Caco-2 (cell line): ENCODE measurements around the gene ETV6. TPM values are rescaled to one million over a fixed set of nuclear protein-coding genes. Genes with fewer than 3 reads are reported as not detected.

Source experiments
- BruUV-seq: library from RNA; stranded (reverse); fragments of 400-500 nt; replicated peaks from 2 replicates; lab custom pipeline; 2021; lab: Mats Ljungman, UMichigan
- CTCF ChIA-PET: fragments of 300-600 bp; sonication (Branson Sonifier 250); formaldehyde crosslinking; loops from one replicate; lab custom pipeline; 2022; ENCODE audit warnings: antibody characterized with exemption; lab: Charles Lee
- POLR2A ChIA-PET: fragments of 300-600 bp; sonication (Branson Sonifier 250); formaldehyde crosslinking; loops from one replicate; lab custom pipeline; 2022; ENCODE audit warnings: antibody characterized with exemption; lab: Charles Lee
- DNase-seq, 2 experiments: peaks; one replicate each; pipeline versions ENCODE4 v3.0.0 to v3.0.0-alpha.2; 2020 to 2022
- H3K27me3 ChIP-seq: replicated peaks from 2 replicates; pipeline ENCODE4 v1.6.0; 2011; ENCODE audit warnings: low read length; ENCODE audit not compliant: control insufficient read depth, insufficient read depth
- H3K36me3 ChIP-seq: 2 replicates; pipeline ENCODE4 v1.5.1; 2011; ENCODE audit warnings: low read length; ENCODE audit not compliant: control insufficient read depth, insufficient read depth
- H3K4me1 ChIP-seq: fragments of 250-450 bp; sonication (Bioruptor Pico); 2 replicates; pipeline ENCODE4 v1.5.1; 2020; ENCODE audit warnings: mild to moderate bottlenecking
- H3K4me3 ChIP-seq: 2 replicates; pipeline ENCODE4 v1.5.1; 2011; ENCODE audit warnings: low read depth, mild to moderate bottlenecking, control low read depth, low read length
- H3K9me3 ChIP-seq: fragments of 250-450 bp; sonication (Bioruptor Pico); 2 replicates; pipeline ENCODE4 v1.5.1; 2020; ENCODE audit warnings: mild to moderate bottlenecking, moderate library complexity
- H3K27ac Mint-ChIP-seq: one replicate; pipeline ENCODE4 v1.8.0; 2022; ENCODE audit warnings: mixed read lengths; ENCODE audit not compliant: unreplicated experiment
- H3K27me3 Mint-ChIP-seq: one replicate; pipeline ENCODE4 v1.8.0; 2022; ENCODE audit warnings: mixed read lengths; ENCODE audit not compliant: insufficient read depth, unreplicated experiment
- H3K36me3 Mint-ChIP-seq: one replicate; pipeline ENCODE4 v1.8.0; 2022; ENCODE audit warnings: mild to moderate bottlenecking, mixed read lengths; ENCODE audit not compliant: insufficient read depth, unreplicated experiment
- H3K4me1 Mint-ChIP-seq: one replicate; pipeline ENCODE4 v1.8.0; 2022; ENCODE audit warnings: low read depth, mixed read lengths; ENCODE audit not compliant: unreplicated experiment
- H3K4me3 Mint-ChIP-seq: one replicate; pipeline ENCODE4 v1.8.0; 2022; ENCODE audit warnings: mild to moderate bottlenecking, moderate library complexity, mixed read lengths; ENCODE audit not compliant: unreplicated experiment
- H3K9me3 Mint-ChIP-seq: one replicate; pipeline ENCODE4 v1.8.0; 2022; ENCODE audit warnings: mixed read lengths; ENCODE audit not compliant: unreplicated experiment
- intact Hi-C: fragments of 100-400 bp; cut with micrococcal nuclease; formaldehyde crosslinking; loops from one replicate; pipeline ENCODE4 v1.10.0; 2022; ENCODE audit not compliant: unreplicated experiment
- total RNA-seq: library from RNA; stranded (reverse); gene quantifications from 2 replicates; pipeline ENCODE4 v1.2.3, GENCODE V29; 2022
- TF ChIP-seq, protein P1 (sequence below), 2 experiments: fragments of 200-600 bp in 1 of 2; IDR thresholded peaks; 1 replicate in 1 of 2; 2 replicates in 1 of 2; pipeline versions ENCODE4 v1.5.1 to v1.8.0; 2011 to 2022; ENCODE audit warnings: antibody characterized with exemption in 1 of 2, control low read depth in 1 of 2, inconsistent platforms in 1 of 2, low read depth in 1 of 2, low read length in 1 of 2, mild to moderate bottlenecking in 1 of 2, moderate library complexity in 1 of 2; ENCODE audit not compliant: insufficient read depth in 1 of 2, severe bottlenecking in 1 of 2, unreplicated experiment in 1 of 2

The ETV6 gene
- total RNA-seq, 1 experiment from 2014 or later: 15.6 TPM

GRCh38 chr12:11822081-11822834 lies 172.8 kb downstream of the ETV6 start:
- Mint-ChIP-seq H3K9me3 (no peaks in the 10 kb centered on the region), H3K27me3 (no peaks in the 10 kb centered on the region), H3K36me3 (no peaks in the 10 kb centered on the region), H3K4me1 (peaks cover 5% of the 10 kb centered on the region), H3K4me3 (no peak overlapping the region), H3K27ac (no peak overlapping the region)
- Histone ChIP-seq H3K4me1 (no peaks in the 10 kb centered on the region), H3K4me3 (no peak overlapping the region), H3K36me3 (no peaks in the 10 kb centered on the region), H3K9me3 (no peaks in the 10 kb centered on the region), H3K27me3 (no peaks in the 10 kb centered on the region)
- DNase-seq: no peak
- TF ChIP-seq, protein P1, sequence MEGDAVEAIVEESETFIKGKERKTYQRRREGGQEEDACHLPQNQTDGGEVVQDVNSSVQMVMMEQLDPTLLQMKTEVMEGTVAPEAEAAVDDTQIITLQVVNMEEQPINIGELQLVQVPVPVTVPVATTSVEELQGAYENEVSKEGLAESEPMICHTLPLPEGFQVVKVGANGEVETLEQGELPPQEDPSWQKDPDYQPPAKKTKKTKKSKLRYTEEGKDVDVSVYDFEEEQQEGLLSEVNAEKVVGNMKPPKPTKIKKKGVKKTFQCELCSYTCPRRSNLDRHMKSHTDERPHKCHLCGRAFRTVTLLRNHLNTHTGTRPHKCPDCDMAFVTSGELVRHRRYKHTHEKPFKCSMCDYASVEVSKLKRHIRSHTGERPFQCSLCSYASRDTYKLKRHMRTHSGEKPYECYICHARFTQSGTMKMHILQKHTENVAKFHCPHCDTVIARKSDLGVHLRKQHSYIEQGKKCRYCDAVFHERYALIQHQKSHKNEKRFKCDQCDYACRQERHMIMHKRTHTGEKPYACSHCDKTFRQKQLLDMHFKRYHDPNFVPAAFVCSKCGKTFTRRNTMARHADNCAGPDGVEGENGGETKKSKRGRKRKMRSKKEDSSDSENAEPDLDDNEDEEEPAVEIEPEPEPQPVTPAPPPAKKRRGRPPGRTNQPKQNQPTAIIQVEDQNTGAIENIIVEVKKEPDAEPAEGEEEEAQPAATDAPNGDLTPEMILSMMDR (IDR thresholded peaks at IDR 0.05; ENCODE audit: insufficient read depth in 1 of 2, low read depth in 1 of 2, low read length in 1 of 2, severe bottlenecking in 1 of 2, unreplicated experiment in 1 of 2): no peak
- POLR2A ChIA-PET: no interaction called here
- BruUV-seq: no TSS peak
- CTCF ChIA-PET: no interaction called here
- intact Hi-C loops: loop anchor here (2.0 kb wide), 1 partner anchor 25 kb away; no protein-coding TSS in a partner anchor

- no peaks in the 10 kb centered on the region for H3K36me3 Mint-ChIP-seq
- Histone ChIP-seq H3K9me3 (no peaks in the 10 kb centered on the region), H3K4me1 (no peaks in the 10 kb centered on the region), H3K4me3 (no peak overlapping the region), H3K36me3 (no peaks in the 10 kb centered on the region), H3K27me3 (no peaks in the 10 kb centered on the region)
- H3K4me3 Mint-ChIP-seq: no peak overlapping the region
- H3K9me3 Mint-ChIP-seq: no peaks in the 10 kb centered on the region
- intact Hi-C loops: loop anchor here (2.0 kb wide), 1 partner anchor 26 kb away; no protein-coding TSS in a partner anchor
- TF ChIP-seq, protein P1 (IDR thresholded peaks at IDR 0.05; ENCODE audit: insufficient read depth in 1 of 2, low read depth in 1 of 2, low read length in 1 of 2, severe bottlenecking in 1 of 2, unreplicated experiment in 1 of 2): no peak
- ChIA-PET CTCF (no interaction called here), POLR2A (no interaction called here)
- H3K27me3 Mint-ChIP-seq: no peaks in the 10 kb centered on the region
- peaks cover 6% of the 10 kb centered on the region for H3K4me1 Mint-ChIP-seq
- no TSS peak for BruUV-seq
- DNase-seq: no peak
- no peak overlapping the region for H3K27ac Mint-ChIP-seq
These were observed 173.6 kb downstream of the ETV6 start for GRCh38 chr12:11823043-11823442.

- no TSS peak for BruUV-seq
These were observed 174.1 kb downstream of the ETV6 start for GRCh38 chr12:11823593-11823992.

More at GRCh38 chr12:11823593-11823992, 174.1 kb downstream of the ETV6 start:
- H3K4me1 ChIP-seq: no peaks in the 10 kb centered on the region
- no peaks in the 10 kb centered on the region for H3K27me3 ChIP-seq
- TF ChIP-seq, protein P1 (IDR thresholded peaks at IDR 0.05; ENCODE audit: insufficient read depth in 1 of 2, low read depth in 1 of 2, low read length in 1 of 2, severe bottlenecking in 1 of 2, unreplicated experiment in 1 of 2): no peak
- DNase-seq: no peak
- no peak overlapping the region for H3K4me3 ChIP-seq
- ChIA-PET POLR2A (no interaction called here), CTCF (no interaction called here)
- no peaks in the 10 kb centered on the region for H3K36me3 ChIP-seq
- intact Hi-C loops: loop anchor here (2.0 kb wide), 1 partner anchor 27 kb away; no protein-coding TSS in a partner anchor
- H3K9me3 Mint-ChIP-seq: no peaks in the 10 kb centered on the region
- no peaks in the 10 kb centered on the region for H3K27me3 Mint-ChIP-seq
- no peaks in the 10 kb centered on the region for H3K9me3 ChIP-seq
- H3K36me3 Mint-ChIP-seq: no peaks in the 10 kb centered on the region
- peaks cover 6% of the 10 kb centered on the region for H3K4me1 Mint-ChIP-seq
- H3K27ac Mint-ChIP-seq: no peak overlapping the region
- H3K4me3 Mint-ChIP-seq: no peak overlapping the region
